Measurements from ENCODE around the gene LIX1L.

GRCh38 chr1:145895471-145895870, 62.3 kb downstream of the LIX1L start:
- TF ChIP-seq POLR2AphosphoS5 (IDR thresholded peaks at IDR 0.05; ENCODE audit: low read depth, low read length) (no peak), POLR2A (IDR thresholded peaks at IDR 0.05; ENCODE audit: low read depth, low read length) (no peak), TAF1 (IDR thresholded peaks at IDR 0.05; ENCODE audit: borderline replicate concordance, low read depth, low read length) (no peak)

All from GM12892 (cell line).